ENCODE results near the gene ZFAND3. TPM values are rescaled to one million over a fixed set of nuclear protein-coding genes. Genes with fewer than 3 reads are reported as not detected.

Gene ZFAND3
- total and polyA plus RNA-seq, 2 experiments from 2014 or later, result 36.5 to 50.0 TPM

GRCh38 chr6:38039502-38039901 is 220.0 kb downstream of the ZFAND3 start:
- Histone ChIP-seq H3K27ac (no peak overlapping the region), H3K4me3 (no peak overlapping the region), H4K20me1 (ENCODE audit: insufficient read depth, poor library complexity, severe bottlenecking) (peaks cover 42% of the 10 kb centered on the region), H3K9me2 (replicated peaks; ENCODE audit: insufficient read depth) (no peaks in the 10 kb centered on the region), H3K4me1 (ENCODE audit: insufficient read depth) (peaks cover 3% of the 10 kb centered on the region), H3K27me3 (no peaks in the 10 kb centered on the region), H3K9me3 (ENCODE audit: low read depth) (no peaks in the 10 kb centered on the region), H3K79me2 (peaks cover 86% of the 10 kb centered on the region), H3K4me2 (no peak overlapping the region), H3K36me3 (replicated peaks; ENCODE audit: insufficient read depth, low read depth) (no peaks in the 10 kb centered on the region), H2AFZ (no peak overlapping the region)
- 90% methylated on average over 2 of the region's 2 CpGs for WGBS (ENCODE audit: low lambda C conversion rate, missing lambda C conversion rate)
- TF ChIP-seq EZH2phosphoT487 (IDR thresholded peaks at IDR 0.05; ENCODE audit: low read depth, severe bottlenecking, unreplicated experiment), result no peak
- TF ChIP-seq CTCF (IDR thresholded peaks at IDR 0.05; ENCODE audit: poor library complexity), result no peak
- no peak for TF ChIP-seq EZH2 (IDR thresholded peaks at IDR 0.05; ENCODE audit: borderline replicate concordance)
- DNase-seq (ENCODE audit: low spot score), result no peak

GRCh38 chr6:38040254-38040653 is 220.7 kb downstream of the ZFAND3 start:
- WGBS (ENCODE audit: low lambda C conversion rate, missing lambda C conversion rate), result 78% methylated on average over 1 of the region's 1 CpG
- Histone ChIP-seq H3K27ac (no peak overlapping the region), H3K9me3 (ENCODE audit: low read depth) (no peaks in the 10 kb centered on the region), H4K20me1 (ENCODE audit: insufficient read depth, poor library complexity, severe bottlenecking) (peaks cover 46% of the 10 kb centered on the region), H3K27me3 (no peaks in the 10 kb centered on the region), H3K79me2 (peaks cover 85% of the 10 kb centered on the region), H3K4me3 (no peak overlapping the region), H3K36me3 (replicated peaks; ENCODE audit: insufficient read depth, low read depth) (no peaks in the 10 kb centered on the region), H3K4me2 (no peak overlapping the region), H2AFZ (no peak overlapping the region), H3K4me1 (ENCODE audit: insufficient read depth) (peaks cover 3% of the 10 kb centered on the region), H3K9me2 (replicated peaks; ENCODE audit: insufficient read depth) (no peaks in the 10 kb centered on the region)
- DNase-seq (ENCODE audit: low spot score), result no peak
- no peak for TF ChIP-seq EZH2phosphoT487 (IDR thresholded peaks at IDR 0.05; ENCODE audit: low read depth, severe bottlenecking, unreplicated experiment)
- TF ChIP-seq EZH2 (IDR thresholded peaks at IDR 0.05; ENCODE audit: borderline replicate concordance), result no peak
- TF ChIP-seq CTCF (IDR thresholded peaks at IDR 0.05; ENCODE audit: poor library complexity), result no peak

GRCh38 chr6:38043259-38043753 is 223.8 kb downstream of the ZFAND3 start:
- Histone ChIP-seq H3K79me2 (peaks cover 85% of the 10 kb centered on the region), H3K27ac (no peak overlapping the region), H2AFZ (no peak overlapping the region), H3K4me1 (ENCODE audit: insufficient read depth) (peaks cover 3% of the 10 kb centered on the region), H3K4me3 (no peak overlapping the region), H4K20me1 (ENCODE audit: insufficient read depth, poor library complexity, severe bottlenecking) (peaks cover 41% of the 10 kb centered on the region), H3K9me2 (replicated peaks; ENCODE audit: insufficient read depth) (no peaks in the 10 kb centered on the region), H3K27me3 (no peaks in the 10 kb centered on the region), H3K9me3 (ENCODE audit: low read depth) (no peaks in the 10 kb centered on the region), H3K36me3 (replicated peaks; ENCODE audit: insufficient read depth, low read depth) (no peaks in the 10 kb centered on the region), H3K4me2 (no peak overlapping the region)
- no peak for DNase-seq (ENCODE audit: low spot score)
- 75% methylated on average over 2 of the region's 3 CpGs for WGBS (ENCODE audit: low lambda C conversion rate, missing lambda C conversion rate)
- TF ChIP-seq EZH2phosphoT487 (IDR thresholded peaks at IDR 0.05; ENCODE audit: low read depth, severe bottlenecking, unreplicated experiment) (no peak), CTCF (IDR thresholded peaks at IDR 0.05; ENCODE audit: poor library complexity) (no peak), EZH2 (IDR thresholded peaks at IDR 0.05; ENCODE audit: borderline replicate concordance) (no peak)

Data from hepatocyte (in vitro differentiated cells).